GM12875 (cell line): ENCODE data around the gene MYH6.
"Not testable (repeated sequence)": the region's sequence is repeated elsewhere in the genome, so short reads cannot be mapped to it uniquely, and the experiment has no call there.

Experiments
- H3K4me3 ChIP-seq: one replicate; pipeline ENCODE4 v1.5.1; 2011; ENCODE audit warnings: low read depth, low read length, control low read depth
- CTCF ChIP-seq: IDR thresholded peaks from 2 replicates; pipeline ENCODE4 v1.5.1; 2011; ENCODE audit warnings: low read depth, mild to moderate bottlenecking, control low read depth, inconsistent platforms, low read length, moderate library complexity, borderline replicate concordance; ENCODE audit not compliant: insufficient read depth

The MYH6 gene

GRCh38 chr14:23404331-23404900 lies 3.7 kb downstream of the MYH6 start:
- no peak for TF ChIP-seq CTCF
- no peak overlapping the region for H3K4me3 ChIP-seq

GRCh38 chr14:23403908-23404307 lies 4.2 kb downstream of the MYH6 start:
- no peak overlapping the region for H3K4me3 ChIP-seq
- TF ChIP-seq CTCF, result no peak

- H3K4me3 ChIP-seq, result no peak overlapping the region
- no peak for TF ChIP-seq CTCF
Measured at GRCh38 chr14:23403139-23403438, 5.0 kb downstream of the MYH6 start.

GRCh38 chr14:23402296-23403138 lies 5.6 kb downstream of the MYH6 start:
- H3K4me3 ChIP-seq, result no peak overlapping the region

GRCh38 chr14:23401291-23401690 lies 6.8 kb downstream of the MYH6 start:
- H3K4me3 ChIP-seq, result no peak overlapping the region
- no peak for TF ChIP-seq CTCF

More at GRCh38 chr14:23402296-23403138, 5.6 kb downstream of the MYH6 start:
- TF ChIP-seq CTCF, result no peak

- H3K4me3 ChIP-seq, result not testable (repeated sequence)
Measured at GRCh38 chr14:23400496-23401149, 7.5 kb downstream of the MYH6 start.

GRCh38 chr14:23399591-23399990 lies 8.5 kb downstream of the MYH6 start:
- H3K4me3 ChIP-seq, result no peak overlapping the region
- no peak for TF ChIP-seq CTCF
